Measurements from ENCODE around the gene LCE2B. TPM values are rescaled to one million over a fixed set of nuclear protein-coding genes. Genes with fewer than 3 reads are reported as not detected.
"Not testable (repeated sequence)": the region's sequence is repeated elsewhere in the genome, so short reads cannot be mapped to it uniquely, and the experiment has no call there.

Gene LCE2B, protein sequence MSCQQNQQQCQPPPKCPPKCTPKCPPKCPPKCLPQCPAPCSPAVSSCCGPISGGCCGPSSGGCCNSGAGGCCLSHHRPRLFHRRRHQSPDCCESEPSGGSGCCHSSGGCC
- polyA plus RNA-seq (ENCODE audit: insufficient read length): not detected
- long read RNA-seq, donor 1: 0 reads
- long read RNA-seq, donor 2: 0 reads
- long read RNA-seq, donor 3: 0 reads
- long read RNA-seq, donor 4: 0 reads
- long read RNA-seq, donor 5: 0 reads
- long read RNA-seq, donor 6: 0 reads
- long read RNA-seq, donor 7: 0 reads
- long read RNA-seq, donor 8: 0 reads

DNA sequence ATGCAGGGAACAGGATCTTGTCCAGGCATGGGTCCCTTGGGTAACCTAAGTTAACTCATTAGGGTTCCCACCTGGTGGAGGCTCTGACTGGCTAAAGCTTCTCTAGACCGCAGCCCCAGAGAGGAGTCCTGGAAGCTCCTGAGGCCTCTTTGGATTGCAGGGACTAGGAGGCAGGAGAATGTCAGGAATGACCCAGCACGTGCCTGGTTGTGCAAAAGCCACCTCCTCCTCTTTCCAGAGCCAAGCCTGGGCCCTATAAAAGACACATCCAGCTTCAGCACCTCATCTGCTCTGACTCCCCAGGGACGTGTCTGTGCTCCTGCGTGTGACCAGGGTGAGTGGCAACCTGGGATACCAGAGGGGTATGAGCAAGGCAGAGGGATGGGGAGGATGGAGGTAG is at the start of gene LCE2B:
Gene LCE2B, plus strand, starts transcription at position 301 of the 400 bp plus-strand sequence. CDS start 721 bp downstream, outside the sequence.
- not testable (repeated sequence) for DNase-seq

DNA sequence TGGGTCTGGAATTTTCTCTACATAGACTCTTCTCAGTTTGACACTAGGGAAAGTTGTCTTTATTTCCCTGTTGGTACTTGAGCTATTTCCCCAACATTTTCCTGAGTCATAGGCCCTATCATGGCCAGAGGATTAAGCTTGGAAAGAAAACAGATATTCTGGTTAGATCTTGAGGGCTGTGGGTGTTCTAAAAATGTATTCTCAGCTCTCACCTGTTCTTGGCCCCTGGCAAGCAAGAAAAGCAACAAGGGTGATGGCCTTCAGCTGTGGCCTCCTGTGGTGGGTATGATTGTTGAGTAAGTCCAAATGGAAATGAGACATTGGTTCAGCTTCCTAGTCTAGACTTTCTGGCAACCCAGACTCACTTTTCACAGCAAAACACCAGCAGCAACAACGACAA is 45.6 kb upstream of the LCE2B start:
- no peak for DNase-seq

GRCh38 chr1:152643945-152644344 is 42.0 kb upstream of the LCE2B start:
- no peak for DNase-seq

GRCh38 chr1:152645146-152645545 is 40.8 kb upstream of the LCE2B start:
- DNase-seq: no peak

DNA sequence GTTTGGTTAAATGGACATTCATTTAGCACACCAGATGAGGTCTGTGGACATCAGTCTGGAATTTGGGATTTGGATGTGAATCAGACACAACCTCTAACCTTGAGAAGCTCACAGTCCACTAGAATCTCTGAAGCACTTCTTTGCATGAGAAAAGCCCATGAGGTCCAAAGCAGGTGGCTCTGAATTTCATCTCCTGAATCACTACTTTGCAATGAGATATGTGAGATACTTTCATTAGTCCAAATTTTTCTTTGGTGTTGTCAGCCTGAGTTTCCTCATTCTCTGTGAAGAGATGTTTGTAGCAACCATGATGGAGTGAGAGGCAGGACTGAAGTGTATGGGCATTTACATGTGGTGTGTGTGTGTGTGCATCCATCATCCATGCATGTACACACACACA is 39.3 kb upstream of the LCE2B start:
- DNase-seq: no peak

DNA sequence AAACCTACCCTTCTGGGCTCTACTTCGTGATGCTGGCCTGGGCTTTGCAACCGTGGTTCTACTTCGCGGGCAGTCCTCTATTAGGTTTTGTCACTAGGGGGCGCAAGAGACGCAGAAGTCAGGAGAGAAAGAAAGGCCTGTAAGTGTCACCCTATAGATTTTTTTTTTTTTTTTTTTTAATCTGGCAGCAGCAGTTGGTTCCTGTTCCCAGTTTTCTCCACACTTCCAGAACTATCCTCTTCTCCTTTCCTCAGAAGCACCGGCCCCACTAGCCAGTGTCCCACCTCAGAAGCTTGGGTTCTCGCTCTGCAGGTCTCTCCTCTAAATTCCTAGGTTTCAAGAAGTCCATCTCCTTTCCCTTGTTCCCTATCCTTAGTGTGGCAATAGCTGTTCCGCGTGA is 31.8 kb upstream of the LCE2B start:
- peak; percentile 59 for DNase-seq

DNA sequence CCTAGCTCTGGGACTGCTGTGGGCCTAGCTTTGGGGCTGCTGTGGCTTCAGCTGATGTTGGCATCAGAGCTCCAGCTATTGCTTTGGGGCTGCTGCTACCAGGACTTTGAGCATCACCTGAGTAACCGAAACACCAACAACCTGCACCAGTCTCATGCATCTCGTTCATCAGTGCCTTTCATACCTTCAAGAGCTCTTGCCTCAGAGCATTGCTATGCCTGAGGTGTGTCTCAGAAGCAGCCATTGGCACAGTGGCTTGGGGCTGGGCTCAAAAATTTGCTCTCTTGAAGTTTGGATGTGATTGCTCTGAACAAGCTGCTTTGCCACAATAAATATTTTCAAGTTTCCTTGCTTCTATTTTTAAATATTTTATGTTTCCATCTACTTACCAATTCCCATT is 29.5 kb upstream of the LCE2B start:
- no peak for DNase-seq

GRCh38 chr1:152657677-152658076 is 28.2 kb upstream of the LCE2B start:
- DNase-seq: no peak

- no peak for DNase-seq
Observed at GRCh38 chr1:152658649-152659048, 27.3 kb upstream of the LCE2B start.

- no peak for DNase-seq
Observed at GRCh38 chr1:152663098-152663497, 22.8 kb upstream of the LCE2B start, which contains the start of gene LCE2D. LCE2D (plus strand) TSS chr1:152663380; CDS start chr1:152664106, 726 bp downstream.

DNA sequence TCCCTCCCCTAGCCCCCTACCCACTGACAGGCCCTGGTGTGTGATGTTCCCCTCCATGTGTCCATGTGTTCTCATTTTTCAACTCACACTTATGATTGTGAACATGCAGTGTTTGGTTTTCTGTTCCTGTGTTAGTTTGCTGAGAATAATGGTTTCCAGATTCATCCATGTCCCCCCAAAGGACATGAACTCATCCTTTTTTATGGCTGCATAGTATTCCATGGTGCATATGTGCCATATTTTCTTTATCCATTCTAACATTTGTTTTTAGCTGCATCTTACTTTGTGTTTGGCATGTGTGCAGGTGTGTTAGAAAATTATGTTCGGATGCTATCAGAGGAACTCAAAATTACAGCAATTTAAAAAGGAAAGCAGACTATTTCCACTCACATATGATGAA is 19.8 kb upstream of the LCE2B start:
- DNase-seq: not testable (repeated sequence)

GRCh38 chr1:152667648-152668047 is 18.3 kb upstream of the LCE2B start:
- DNase-seq: no peak

- no peak for DNase-seq
Observed at GRCh38 chr1:152673016-152673415, 12.9 kb upstream of the LCE2B start.

DNA sequence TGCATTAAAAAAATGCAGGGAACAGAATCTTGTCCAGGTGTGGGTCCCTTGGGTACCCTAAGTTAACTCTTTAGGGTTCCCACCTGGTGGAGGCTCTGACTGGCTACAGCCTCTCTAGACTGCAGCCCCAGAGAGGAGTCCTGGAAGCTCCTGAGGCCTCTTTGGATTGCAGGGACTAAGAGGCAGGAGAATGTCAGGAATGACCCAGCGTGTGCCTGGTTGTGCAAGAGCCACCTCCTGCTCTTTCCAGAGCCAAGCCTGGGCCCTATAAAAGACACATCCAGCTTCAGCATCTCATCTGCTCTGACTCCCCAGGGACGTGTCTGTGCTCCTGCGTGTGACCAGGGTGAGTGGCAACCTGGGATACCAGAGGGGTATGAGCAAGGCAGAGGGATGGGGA is 10.9 kb upstream of the LCE2B start, which contains the start of gene LCE2C:
Gene LCE2C, plus strand, starts transcription at position 297 of the 400 bp plus-strand sequence. CDS start 737 bp downstream, outside the sequence.
- not testable (repeated sequence) for DNase-seq

DNA sequence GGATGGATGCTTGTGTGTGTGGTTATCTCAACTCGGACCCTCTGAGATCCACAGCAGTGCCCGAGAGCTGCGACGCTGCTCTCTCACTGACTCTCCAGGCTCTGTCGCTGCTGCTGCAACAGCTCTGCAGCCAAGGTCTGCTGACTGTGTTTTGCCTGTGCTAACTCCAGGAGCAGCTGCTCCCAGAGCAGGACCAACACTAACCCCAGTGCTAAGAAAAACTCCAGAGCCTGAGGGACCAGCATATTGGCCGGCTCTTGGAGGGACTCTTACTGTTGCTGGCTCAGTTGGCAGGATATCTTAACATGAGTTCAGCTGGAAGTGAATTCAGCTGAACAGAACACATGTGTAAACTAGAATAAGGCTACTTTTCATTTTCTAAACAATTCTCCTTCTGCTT is 6.5 kb upstream of the LCE2B start:
- DNase-seq: no peak

GRCh38 chr1:152681616-152682015 is 4.3 kb upstream of the LCE2B start:
- no peak for DNase-seq

DNA sequence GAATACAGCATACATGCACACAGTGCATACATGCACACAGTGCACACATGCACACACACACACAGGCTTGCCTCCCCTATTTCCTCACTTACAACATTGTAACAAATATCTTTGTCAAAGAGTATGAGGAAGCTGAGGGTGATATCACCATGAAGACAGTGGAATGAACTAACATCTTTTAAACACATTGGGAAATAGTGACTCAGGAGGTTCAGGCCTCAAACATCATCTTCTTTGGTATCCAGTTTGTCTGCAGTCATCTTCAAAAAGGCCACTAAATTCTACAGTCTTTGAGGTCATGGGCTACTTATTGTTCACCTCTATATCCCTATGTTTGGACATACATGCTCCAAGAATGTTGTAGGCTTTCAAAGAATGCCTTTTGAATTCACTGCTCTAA is 2.1 kb upstream of the LCE2B start:
- no peak for DNase-seq

GRCh38 chr1:152697701-152698600 is 12.0 kb downstream of the LCE2B start, which contains the start of gene LCE2A:
LCE2A (plus strand) TSS chr1:152698345; CDS start chr1:152698902, 557 bp downstream.
- DNase-seq: no peak

- DNase-seq: no peak
Observed at GRCh38 chr1:152699746-152700145, 13.8 kb downstream of the LCE2B start.

- DNase-seq: no peak
Observed at GRCh38 chr1:152707860-152708259, 21.9 kb downstream of the LCE2B start, which contains the start of gene LCE4A. LCE4A (plus strand) TSS chr1:152708160; CDS start chr1:152709076, 916 bp downstream.

DNA sequence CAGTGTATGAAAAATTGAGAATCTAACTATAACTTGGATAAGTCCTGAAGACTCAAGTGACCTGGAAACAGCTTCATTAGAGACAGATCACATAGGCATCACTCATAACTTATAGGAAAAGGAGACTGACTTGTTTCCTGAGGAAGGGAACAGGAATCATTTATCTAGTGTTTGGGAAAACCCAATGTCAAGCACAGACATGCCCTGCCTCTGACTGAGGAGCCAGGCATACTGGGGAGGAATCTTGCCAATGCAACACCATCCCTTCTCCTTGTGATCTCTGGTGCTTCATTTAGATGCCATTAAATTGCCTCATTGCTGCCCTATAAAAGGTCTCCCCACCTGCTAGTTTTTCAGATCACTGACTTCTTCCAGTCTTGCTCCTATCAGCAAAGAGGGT is 32.3 kb downstream of the LCE2B start:
- DNase-seq: no peak

- no peak for DNase-seq
Observed at GRCh38 chr1:152725261-152725660, 39.3 kb downstream of the LCE2B start.

GRCh38 chr1:152728986-152729385 is 43.1 kb downstream of the LCE2B start:
- DNase-seq: no peak

All from left kidney (tissue), 8 donors.